DOHH2 (cell line): ENCODE data around the gene SELPLG.

Source experiments
- H3F3A ChIP-seq: fragments of 200-600 bp; sonication (generic), shearing (Covaris generic); 2 replicates; pipeline ENCODE4 v1.6.0; 2016; ENCODE audit warnings: antibody characterized with exemption, mild to moderate bottlenecking; ENCODE audit not compliant: control insufficient read depth, insufficient read depth
- H3K27ac ChIP-seq: fragments of 200-600 bp; sonication (generic); 2 replicates; pipeline ENCODE4 v1.5.1; 2014; ENCODE audit warnings: low read depth, mild to moderate bottlenecking, low read length, moderate library complexity
- H3K27me3 ChIP-seq: fragments of 200-600 bp; sonication (generic); 2 replicates; pipeline ENCODE4 v1.6.1; 2014; ENCODE audit warnings: mild to moderate bottlenecking, low read length, mixed read lengths; ENCODE audit not compliant: control insufficient read depth
- H3K36me3 ChIP-seq: fragments of 200-600 bp; sonication (generic); 2 replicates; pipeline ENCODE4 v1.6.1; 2014; ENCODE audit warnings: mild to moderate bottlenecking, low read length, moderate library complexity, mixed read lengths; ENCODE audit not compliant: control insufficient read depth
- H3K4me1 ChIP-seq: fragments of 200-600 bp; sonication (generic); 2 replicates; pipeline ENCODE4 v1.6.1; 2014; ENCODE audit warnings: mild to moderate bottlenecking, low read length, mixed read lengths; ENCODE audit not compliant: control insufficient read depth
- H3K4me2 ChIP-seq: fragments of 200-600 bp; sonication (generic); 2 replicates; pipeline ENCODE4 v1.6.0; 2014; ENCODE audit warnings: mild to moderate bottlenecking, low read length, moderate library complexity
- H3K4me3 ChIP-seq: fragments of 200-600 bp; sonication (generic); 2 replicates; pipeline ENCODE4 v1.5.1; 2014; ENCODE audit warnings: mild to moderate bottlenecking, low read length, mixed read lengths
- H3K79me2 ChIP-seq: fragments of 200-600 bp; sonication (generic); 2 replicates; pipeline ENCODE4 v1.6.1; 2014; ENCODE audit warnings: mild to moderate bottlenecking, low read length, mixed read lengths; ENCODE audit not compliant: control insufficient read depth
- H3K9me2 ChIP-seq: fragments of 200-600 bp; sonication (generic); replicated peaks from 2 replicates; pipeline ENCODE4 v1.6.1; 2014; ENCODE audit warnings: mild to moderate bottlenecking, low read length, mixed read lengths; ENCODE audit not compliant: control insufficient read depth
- H3K9me3 ChIP-seq: fragments of 200-600 bp; sonication (generic); 2 replicates; pipeline ENCODE4 v1.6.1; 2014; ENCODE audit warnings: antibody characterized with exemption, low read length, mixed read lengths; ENCODE audit not compliant: control insufficient read depth, insufficient read depth
- H4K20me1 ChIP-seq: fragments of 200-600 bp; sonication (generic); 2 replicates; pipeline ENCODE4 v1.6.0; 2014; ENCODE audit warnings: low read depth, mild to moderate bottlenecking, antibody characterized with exemption, low read length, moderate library complexity; ENCODE audit not compliant: control insufficient read depth, insufficient read depth
- EZH2phosphoT487 ChIP-seq: fragments of 200-600 bp; sonication (generic); IDR thresholded peaks from 2 replicates; pipeline ENCODE4 v1.6.1; 2017; ENCODE audit warnings: borderline replicate concordance, mild to moderate bottlenecking, antibody characterized with exemption, low read length, moderate library complexity, mixed read lengths
- TF ChIP-seq, protein P1 (sequence below): fragments of 200-600 bp; sonication (generic); IDR thresholded peaks from one replicate; pipeline ENCODE4 v1.5.1; 2014; ENCODE audit warnings: antibody characterized with exemption, mild to moderate bottlenecking, low read depth, low read length; ENCODE audit not compliant: poor library complexity, severe bottlenecking

SELPLG gene

DNA sequence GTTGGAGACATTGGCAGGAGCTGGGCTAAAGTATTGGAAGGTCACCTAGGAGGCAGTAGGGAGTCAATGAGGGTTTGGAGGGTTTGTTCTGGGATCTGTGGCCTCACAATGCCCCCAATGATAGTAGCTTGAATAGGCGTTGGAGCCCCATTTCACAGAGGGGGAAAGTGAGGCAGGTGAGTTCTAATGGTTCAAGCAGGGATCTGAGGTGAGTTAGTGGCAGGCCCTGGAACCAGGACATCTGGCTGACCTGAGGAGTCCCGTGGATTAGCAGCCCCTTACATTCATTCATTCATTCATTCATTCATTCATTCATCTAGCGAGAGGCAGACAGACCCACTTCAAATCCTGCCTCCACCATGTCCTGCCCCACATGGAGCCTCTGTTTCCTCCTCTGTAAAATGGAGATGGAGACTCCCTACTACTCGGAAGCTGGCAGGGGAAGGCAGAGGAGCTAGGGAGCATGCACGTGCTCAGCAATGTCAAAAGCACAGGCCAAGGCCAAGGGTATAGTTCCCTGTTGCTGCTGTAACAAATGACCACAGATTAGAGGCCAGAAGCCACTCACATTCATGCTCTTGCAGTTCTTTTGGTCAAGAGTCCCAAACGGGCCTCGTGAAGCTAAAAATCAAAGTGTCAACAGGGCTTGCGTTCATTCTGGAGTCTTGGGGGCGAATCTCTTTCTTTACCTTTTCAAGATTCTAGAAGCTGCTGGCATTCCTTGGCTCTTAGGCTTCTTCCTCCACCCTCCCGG, 33.6 kb downstream of the SELPLG start:
- H3K9me2 ChIP-seq: no peaks in the 10 kb centered on the region
- H3K4me1 ChIP-seq: no peaks in the 10 kb centered on the region
- H3K79me2 ChIP-seq: no peaks in the 10 kb centered on the region
- no peaks in the 10 kb centered on the region for H3K9me3 ChIP-seq
- H3K4me2 ChIP-seq: no peak overlapping the region
- no peak for TF ChIP-seq EZH2phosphoT487
- TF ChIP-seq, protein P1, sequence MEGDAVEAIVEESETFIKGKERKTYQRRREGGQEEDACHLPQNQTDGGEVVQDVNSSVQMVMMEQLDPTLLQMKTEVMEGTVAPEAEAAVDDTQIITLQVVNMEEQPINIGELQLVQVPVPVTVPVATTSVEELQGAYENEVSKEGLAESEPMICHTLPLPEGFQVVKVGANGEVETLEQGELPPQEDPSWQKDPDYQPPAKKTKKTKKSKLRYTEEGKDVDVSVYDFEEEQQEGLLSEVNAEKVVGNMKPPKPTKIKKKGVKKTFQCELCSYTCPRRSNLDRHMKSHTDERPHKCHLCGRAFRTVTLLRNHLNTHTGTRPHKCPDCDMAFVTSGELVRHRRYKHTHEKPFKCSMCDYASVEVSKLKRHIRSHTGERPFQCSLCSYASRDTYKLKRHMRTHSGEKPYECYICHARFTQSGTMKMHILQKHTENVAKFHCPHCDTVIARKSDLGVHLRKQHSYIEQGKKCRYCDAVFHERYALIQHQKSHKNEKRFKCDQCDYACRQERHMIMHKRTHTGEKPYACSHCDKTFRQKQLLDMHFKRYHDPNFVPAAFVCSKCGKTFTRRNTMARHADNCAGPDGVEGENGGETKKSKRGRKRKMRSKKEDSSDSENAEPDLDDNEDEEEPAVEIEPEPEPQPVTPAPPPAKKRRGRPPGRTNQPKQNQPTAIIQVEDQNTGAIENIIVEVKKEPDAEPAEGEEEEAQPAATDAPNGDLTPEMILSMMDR: no peak
- no peaks in the 10 kb centered on the region for H3K36me3 ChIP-seq
- no peaks in the 10 kb centered on the region for H3F3A ChIP-seq
- no peak overlapping the region for H3K4me3 ChIP-seq
- H3K27me3 ChIP-seq: no peaks in the 10 kb centered on the region
- H3K27ac ChIP-seq: no peak overlapping the region
- H4K20me1 ChIP-seq: no peaks in the 10 kb centered on the region

DNA sequence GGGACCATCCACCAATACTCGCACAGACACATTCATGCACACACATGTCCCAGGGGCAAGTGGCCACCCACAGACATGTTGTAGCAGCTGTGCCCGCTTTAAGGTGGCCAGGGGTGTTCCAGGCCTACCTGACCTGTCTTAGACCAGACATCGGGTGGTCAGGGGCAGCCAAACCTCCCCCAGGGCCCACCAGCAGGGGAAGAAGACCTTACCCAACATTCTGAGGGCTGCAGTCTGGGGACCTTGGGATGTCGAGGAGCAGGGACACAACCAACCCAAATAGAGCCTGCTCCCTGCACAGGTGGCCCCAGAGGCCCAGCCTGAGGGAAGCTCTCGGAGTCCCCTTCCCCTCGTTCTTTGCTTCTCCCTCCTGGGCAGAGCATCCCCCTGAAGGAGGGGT, 34.2 kb downstream of the SELPLG start:
- TF ChIP-seq, protein P1: no peak
- Histone ChIP-seq H3K4me3 (no peak overlapping the region), H3K4me2 (no peak overlapping the region), H3K79me2 (no peaks in the 10 kb centered on the region), H3K27ac (no peak overlapping the region), H3F3A (no peaks in the 10 kb centered on the region), H3K9me3 (no peaks in the 10 kb centered on the region), H3K27me3 (no peaks in the 10 kb centered on the region), H3K9me2 (no peaks in the 10 kb centered on the region), H3K4me1 (no peaks in the 10 kb centered on the region), H4K20me1 (no peaks in the 10 kb centered on the region), H3K36me3 (no peaks in the 10 kb centered on the region)

DNA sequence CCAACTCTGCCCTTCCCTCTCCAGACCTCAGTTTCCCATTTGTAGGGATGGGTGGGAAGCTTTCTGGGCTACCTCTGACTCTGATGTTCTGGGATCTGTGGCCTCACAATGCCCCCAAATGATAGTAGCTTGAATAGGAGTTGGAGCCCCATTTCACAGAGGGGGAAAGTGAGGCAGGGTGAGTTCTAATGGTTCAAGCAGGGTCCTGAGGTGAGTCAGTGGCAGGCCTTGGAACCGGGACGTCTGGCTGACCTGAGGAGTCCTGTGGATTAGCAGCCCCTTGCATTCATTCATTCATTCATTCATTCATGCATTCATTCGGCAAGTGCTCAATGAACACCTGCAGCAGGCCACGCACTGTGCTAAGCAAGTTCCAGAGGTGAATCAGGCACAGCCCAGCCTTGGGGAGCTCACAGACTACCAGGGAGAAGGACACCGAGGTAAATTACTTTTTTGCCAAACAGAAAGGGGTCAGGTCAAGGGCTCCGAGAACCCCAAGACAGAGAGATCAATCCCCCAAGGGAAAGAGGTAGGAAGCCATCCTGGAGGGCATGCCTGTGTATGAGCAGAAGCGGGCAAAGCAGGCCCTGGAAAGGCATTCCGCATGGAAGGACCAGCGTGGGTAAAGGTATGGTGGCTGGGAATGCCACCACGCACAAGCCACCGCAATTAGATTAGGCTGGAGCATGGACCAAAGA, 35.0 kb downstream of the SELPLG start:
- Histone ChIP-seq H3K4me3 (no peak overlapping the region), H3K36me3 (no peaks in the 10 kb centered on the region), H4K20me1 (no peaks in the 10 kb centered on the region), H3F3A (no peaks in the 10 kb centered on the region), H3K27ac (no peak overlapping the region), H3K4me1 (no peaks in the 10 kb centered on the region), H3K27me3 (no peaks in the 10 kb centered on the region), H3K79me2 (no peaks in the 10 kb centered on the region), H3K9me3 (no peaks in the 10 kb centered on the region), H3K9me2 (no peaks in the 10 kb centered on the region), H3K4me2 (no peak overlapping the region)
- TF ChIP-seq, protein P1: no peak
- TF ChIP-seq EZH2phosphoT487: no peak
